ENCODE data around the gene TCP11L1. TPM values are rescaled to one million over a fixed set of nuclear protein-coding genes. Genes with fewer than 3 reads are reported as not detected.

TCP11L1 gene
- total RNA-seq, 1 experiment from 2014 or later = 23.9 TPM

GRCh38 chr11:33040862-33041453 lies 1.6 kb downstream of the TCP11L1 start:
- TF ChIP-seq, protein P1, sequence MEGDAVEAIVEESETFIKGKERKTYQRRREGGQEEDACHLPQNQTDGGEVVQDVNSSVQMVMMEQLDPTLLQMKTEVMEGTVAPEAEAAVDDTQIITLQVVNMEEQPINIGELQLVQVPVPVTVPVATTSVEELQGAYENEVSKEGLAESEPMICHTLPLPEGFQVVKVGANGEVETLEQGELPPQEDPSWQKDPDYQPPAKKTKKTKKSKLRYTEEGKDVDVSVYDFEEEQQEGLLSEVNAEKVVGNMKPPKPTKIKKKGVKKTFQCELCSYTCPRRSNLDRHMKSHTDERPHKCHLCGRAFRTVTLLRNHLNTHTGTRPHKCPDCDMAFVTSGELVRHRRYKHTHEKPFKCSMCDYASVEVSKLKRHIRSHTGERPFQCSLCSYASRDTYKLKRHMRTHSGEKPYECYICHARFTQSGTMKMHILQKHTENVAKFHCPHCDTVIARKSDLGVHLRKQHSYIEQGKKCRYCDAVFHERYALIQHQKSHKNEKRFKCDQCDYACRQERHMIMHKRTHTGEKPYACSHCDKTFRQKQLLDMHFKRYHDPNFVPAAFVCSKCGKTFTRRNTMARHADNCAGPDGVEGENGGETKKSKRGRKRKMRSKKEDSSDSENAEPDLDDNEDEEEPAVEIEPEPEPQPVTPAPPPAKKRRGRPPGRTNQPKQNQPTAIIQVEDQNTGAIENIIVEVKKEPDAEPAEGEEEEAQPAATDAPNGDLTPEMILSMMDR (IDR thresholded peaks at IDR 0.05) = no peak
- TF ChIP-seq, protein P2, sequence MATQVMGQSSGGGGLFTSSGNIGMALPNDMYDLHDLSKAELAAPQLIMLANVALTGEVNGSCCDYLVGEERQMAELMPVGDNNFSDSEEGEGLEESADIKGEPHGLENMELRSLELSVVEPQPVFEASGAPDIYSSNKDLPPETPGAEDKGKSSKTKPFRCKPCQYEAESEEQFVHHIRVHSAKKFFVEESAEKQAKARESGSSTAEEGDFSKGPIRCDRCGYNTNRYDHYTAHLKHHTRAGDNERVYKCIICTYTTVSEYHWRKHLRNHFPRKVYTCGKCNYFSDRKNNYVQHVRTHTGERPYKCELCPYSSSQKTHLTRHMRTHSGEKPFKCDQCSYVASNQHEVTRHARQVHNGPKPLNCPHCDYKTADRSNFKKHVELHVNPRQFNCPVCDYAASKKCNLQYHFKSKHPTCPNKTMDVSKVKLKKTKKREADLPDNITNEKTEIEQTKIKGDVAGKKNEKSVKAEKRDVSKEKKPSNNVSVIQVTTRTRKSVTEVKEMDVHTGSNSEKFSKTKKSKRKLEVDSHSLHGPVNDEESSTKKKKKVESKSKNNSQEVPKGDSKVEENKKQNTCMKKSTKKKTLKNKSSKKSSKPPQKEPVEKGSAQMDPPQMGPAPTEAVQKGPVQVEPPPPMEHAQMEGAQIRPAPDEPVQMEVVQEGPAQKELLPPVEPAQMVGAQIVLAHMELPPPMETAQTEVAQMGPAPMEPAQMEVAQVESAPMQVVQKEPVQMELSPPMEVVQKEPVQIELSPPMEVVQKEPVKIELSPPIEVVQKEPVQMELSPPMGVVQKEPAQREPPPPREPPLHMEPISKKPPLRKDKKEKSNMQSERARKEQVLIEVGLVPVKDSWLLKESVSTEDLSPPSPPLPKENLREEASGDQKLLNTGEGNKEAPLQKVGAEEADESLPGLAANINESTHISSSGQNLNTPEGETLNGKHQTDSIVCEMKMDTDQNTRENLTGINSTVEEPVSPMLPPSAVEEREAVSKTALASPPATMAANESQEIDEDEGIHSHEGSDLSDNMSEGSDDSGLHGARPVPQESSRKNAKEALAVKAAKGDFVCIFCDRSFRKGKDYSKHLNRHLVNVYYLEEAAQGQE (IDR thresholded peaks at IDR 0.05; ENCODE audit: insufficient read depth in 1 of 2, low read depth in 2 of 2, low read length in 1 of 2) = no peak
- TF ChIP-seq SIN3A (IDR thresholded peaks at IDR 0.05; ENCODE audit: borderline replicate concordance, insufficient read depth, low read depth, low read length) = no peak
- TF ChIP-seq POLR2AphosphoS5 (IDR thresholded peaks at IDR 0.05; ENCODE audit: low read depth, low read length) = no peak
- TF ChIP-seq TCF7L2 (IDR thresholded peaks at IDR 0.05; ENCODE audit: low read depth, low read length) = no peak
- Histone ChIP-seq H3K27ac (ENCODE audit: low read length) (peak overlapping the region; percentile 88), H3K4me3 (ENCODE audit: low read depth in 2 of 2, low read length in 2 of 2) (peak overlapping the region; percentile 74 to 86), H3K27me3 (ENCODE audit: control insufficient read depth, insufficient read depth, low read length) (no peaks in the 10 kb centered on the region), H3K9me3 (ENCODE audit: control insufficient read depth, insufficient read depth, low read depth, low read length) (no peaks in the 10 kb centered on the region), H3K36me3 (ENCODE audit: control insufficient read depth, insufficient read depth, low read length) (0 out of 2 replicates have a peak, but pooled peaks cover 2% of the 10 kb centered on the region), H3K4me1 (ENCODE audit: control insufficient read depth, insufficient read depth, low read length) (peaks cover 9% of the 10 kb centered on the region)
- intact Hi-C loops (cut with micrococcal nuclease; ENCODE audit: unreplicated experiment) = no loop called here
- ChIA-PET POLR2A (no interaction called here), CTCF (no interaction called here)
- DNase-seq (ENCODE audit: low read depth, low spot score) (no peak), ATAC-seq (no peak)
- TSS peak; percentile 64 for BruUV-seq (replicated peaks)
- in situ Hi-C loops (cut with HindIII; ENCODE audit: low pct_unique_long_range_greater_than_20kb, low sequenced_read_pairs) = no loop called here

DNA sequence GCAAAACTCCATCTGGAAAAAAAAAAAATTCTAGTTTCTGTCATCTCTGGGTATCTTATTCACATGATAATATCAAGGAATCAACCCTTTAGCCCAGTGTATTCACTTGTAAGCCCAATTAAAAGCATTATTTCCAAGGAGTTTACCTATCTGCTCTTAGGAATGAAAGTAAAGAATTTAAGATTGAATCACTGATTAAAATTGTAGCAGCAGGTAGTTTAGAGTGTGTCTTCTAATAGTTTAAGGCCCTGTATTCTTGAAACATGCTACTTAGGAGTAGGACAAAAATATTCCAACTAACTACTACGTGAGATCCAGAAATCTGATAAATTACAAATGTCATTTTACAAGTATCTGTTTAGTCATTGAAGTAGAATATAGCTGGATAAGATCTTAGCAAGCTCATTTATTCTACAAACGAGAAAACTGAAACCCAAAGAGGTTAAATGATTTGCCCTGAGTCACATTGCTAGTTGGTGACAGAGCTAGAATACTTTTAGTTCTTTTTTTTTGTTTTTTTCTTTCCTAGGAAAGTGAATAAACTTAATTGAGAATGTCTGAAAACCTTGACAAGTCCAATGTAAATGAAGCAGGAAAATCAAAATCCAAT lies 4.0 kb downstream of the TCP11L1 start:
- POLR2A ChIA-PET = no interaction called here
- H3K27me3 ChIP-seq (ENCODE audit: control insufficient read depth, insufficient read depth, low read length) = no peaks in the 10 kb centered on the region
- intact Hi-C loops (cut with micrococcal nuclease; ENCODE audit: unreplicated experiment) = no loop called here
- TF ChIP-seq SIN3A (IDR thresholded peaks at IDR 0.05; ENCODE audit: borderline replicate concordance, insufficient read depth, low read depth, low read length) (no peak), POLR2AphosphoS5 (IDR thresholded peaks at IDR 0.05; ENCODE audit: low read depth, low read length) (no peak), TCF7L2 (IDR thresholded peaks at IDR 0.05; ENCODE audit: low read depth, low read length) (no peak)
- TF ChIP-seq, protein P2 (IDR thresholded peaks at IDR 0.05; ENCODE audit: insufficient read depth in 1 of 2, low read depth in 2 of 2, low read length in 1 of 2) = no peak
- TF ChIP-seq, protein P1 (IDR thresholded peaks at IDR 0.05) = no peak
- peaks cover 5% of the 10 kb centered on the region for H3K36me3 ChIP-seq (ENCODE audit: control insufficient read depth, insufficient read depth, low read length)
- in situ Hi-C loops (cut with HindIII; ENCODE audit: low pct_unique_long_range_greater_than_20kb, low sequenced_read_pairs) = no loop called here
- no TSS peak for BruUV-seq (replicated peaks)
- no peak overlapping the region for H3K4me3 ChIP-seq (ENCODE audit: low read depth in 2 of 2, low read length in 2 of 2)
- H3K27ac ChIP-seq (ENCODE audit: low read length) = no peak overlapping the region
- CTCF ChIA-PET = interaction anchor here (0.5 kb wide), 1 partner anchor 10 kb away, joined by 9 read pairs; no protein-coding TSS in a partner anchor
- no peak for DNase-seq (ENCODE audit: low read depth, low spot score)
- no peaks in the 10 kb centered on the region for H3K9me3 ChIP-seq (ENCODE audit: control insufficient read depth, insufficient read depth, low read depth, low read length)
- no peak for ATAC-seq
- H3K4me1 ChIP-seq (ENCODE audit: control insufficient read depth, insufficient read depth, low read length) = peaks cover 9% of the 10 kb centered on the region

Measured in Panc1 (cell line).